CD14-positive monocyte (primary cell): ENCODE results near the gene PRAMEF17. TPM values are rescaled to one million over a fixed set of nuclear protein-coding genes. Genes with fewer than 3 reads are reported as not detected.
"Not testable (repeated sequence)": the region's sequence is repeated elsewhere in the genome, so short reads cannot be mapped to it uniquely, and the experiment has no call there.

Experiments
- DNase-seq, 3 donors: peaks; one replicate each; pipeline ENCODE4 v3.0.0-alpha.2; 2011 to 2022
- H2AFZ ChIP-seq: 2 replicates; pipeline ENCODE4 v1.6.0; 2012; ENCODE audit warnings: mild to moderate bottlenecking, low read depth, low read length, inconsistent platforms; ENCODE audit not compliant: insufficient read depth, poor library complexity, severe bottlenecking
- H3K27ac ChIP-seq, 2 donors: 1 replicate in 1 of 2; 2 replicates in 1 of 2; pipeline ENCODE4 v1.5.1; 2012 to 2013; ENCODE audit warnings: low read length in 2 of 2, control low read depth in 1 of 2, inconsistent platforms in 1 of 2, low read depth in 1 of 2, mild to moderate bottlenecking in 1 of 2
- H3K27me3 ChIP-seq, 2 donors: one replicate each; pipeline versions ENCODE4 v1.6.0 to v1.6.1; 2011 to 2013; ENCODE audit warnings: low read length in 2 of 2; ENCODE audit not compliant: control insufficient read depth in 2 of 2, insufficient read depth in 2 of 2
- H3K36me3 ChIP-seq, 2 donors: replicated peaks in 1 of 2; 1 replicate in 1 of 2; 2 replicates in 1 of 2; pipeline versions ENCODE4 v1.5.1 to v1.6.1; 2012 to 2013; ENCODE audit warnings: low read length in 2 of 2, control low read depth in 1 of 2, inconsistent platforms in 1 of 2, mild to moderate bottlenecking in 1 of 2; ENCODE audit not compliant: insufficient read depth in 2 of 2, control insufficient read depth in 1 of 2
- H3K4me1 ChIP-seq, 2 donors: 1 replicate in 1 of 2; 2 replicates in 1 of 2; pipeline versions ENCODE4 v1.5.1 to v1.6.1; 2012 to 2013; ENCODE audit warnings: low read length in 2 of 2, control low read depth in 1 of 2, inconsistent platforms in 1 of 2, mild to moderate bottlenecking in 1 of 2, moderate library complexity in 1 of 2; ENCODE audit not compliant: insufficient read depth in 2 of 2, control insufficient read depth in 1 of 2
- H3K4me2 ChIP-seq: replicated peaks from 2 replicates; pipeline ENCODE3; 2012; ENCODE audit warnings: low read length, moderate library complexity, mild to moderate bottlenecking; ENCODE audit not compliant: poor library complexity, severe bottlenecking; ENCODE audit errors: extremely low read depth
- H3K4me3 ChIP-seq, 3 experiments: fragments of 200-600 bp in 1 of 3; sonication (generic) in 1 of 3; replicated peaks in 1 of 3; 1 replicate in 2 of 3; 2 replicates in 1 of 3; pipeline ENCODE4 v1.5.1; 2011 to 2013; ENCODE audit warnings: low read length in 3 of 3, mild to moderate bottlenecking in 3 of 3, control low read depth in 2 of 3, low read depth in 2 of 3, inconsistent platforms in 1 of 3, moderate library complexity in 1 of 3
- H3K79me2 ChIP-seq: 2 replicates; pipeline ENCODE4 v1.6.0; 2012; ENCODE audit warnings: mild to moderate bottlenecking, control low read depth, inconsistent platforms, low read length, moderate library complexity; ENCODE audit not compliant: insufficient read depth
- H3K9ac ChIP-seq: 2 replicates; pipeline ENCODE4 v1.6.0; 2017; ENCODE audit warnings: low read length, mild to moderate bottlenecking; ENCODE audit not compliant: insufficient read depth, poor library complexity, severe bottlenecking
- H3K9me3 ChIP-seq, 2 donors: replicated peaks in 1 of 2; 1 replicate in 1 of 2; 2 replicates in 1 of 2; pipeline versions ENCODE4 v1.5.1 to v1.6.1; 2012 to 2013; ENCODE audit warnings: low read length in 2 of 2, control low read depth in 1 of 2; ENCODE audit not compliant: control insufficient read depth in 1 of 2, insufficient read depth in 1 of 2
- H4K20me1 ChIP-seq: 2 replicates; pipeline ENCODE4 v1.6.0; 2012; ENCODE audit warnings: mild to moderate bottlenecking, low read length, control low read depth, moderate library complexity; ENCODE audit not compliant: insufficient read depth
- H3K27ac Mint-ChIP-seq, 7 donors: one replicate each; pipeline ENCODE4 v1.8.0; 2020; ENCODE audit warnings: mild to moderate bottlenecking in 7 of 7, mixed read lengths in 7 of 7, moderate library complexity in 6 of 7, inconsistent platforms in 2 of 7
- H3K27me3 Mint-ChIP-seq, 3 donors: one replicate each; pipeline ENCODE4 v1.8.0; 2021 to 2022; ENCODE audit warnings: low read depth in 3 of 3, mild to moderate bottlenecking in 3 of 3, mixed read lengths in 3 of 3, moderate library complexity in 3 of 3, inconsistent platforms in 1 of 3
- H3K36me3 Mint-ChIP-seq, 2 donors: one replicate each; pipeline ENCODE4 v1.8.0; 2020; ENCODE audit warnings: mixed read lengths in 2 of 2, inconsistent platforms in 1 of 2, mild to moderate bottlenecking in 1 of 2
- H3K4me1 Mint-ChIP-seq: one replicate; pipeline ENCODE4 v1.8.0; 2020; ENCODE audit warnings: mild to moderate bottlenecking, mixed read lengths
- H3K4me3 Mint-ChIP-seq, 2 donors: one replicate each; pipeline ENCODE4 v1.8.0; 2020; ENCODE audit warnings: mild to moderate bottlenecking in 2 of 2, mixed read lengths in 2 of 2, moderate library complexity in 1 of 2
- H3K9me3 Mint-ChIP-seq, 7 donors: one replicate each; pipeline ENCODE4 v1.8.0; 2020 to 2022; ENCODE audit warnings: mixed read lengths in 7 of 7, mild to moderate bottlenecking in 6 of 7, moderate library complexity in 6 of 7, inconsistent platforms in 2 of 7
- WGBS: methylation state at CpG from one replicate; pipeline ENCODE4 v1.1.5; 2013; ENCODE audit warnings: missing lambda C conversion rate; ENCODE audit not compliant: insufficient coverage; 5-methylcytosine and 5-hydroxymethylcytosine counted together
- intact Hi-C, 2 donors: fragments of 100-400 bp; cut with micrococcal nuclease; formaldehyde crosslinking; loops; one replicate each; pipeline versions ENCODE4 v1.15.0 to v1.15.1; 2023
- polyA minus RNA-seq: library from RNA; depleted of rRNA, polyadenylated mRNA; stranded (reverse); fragments of >200 nt; gene quantifications from 2 replicates; pipeline ENCODE4 v1.2.3, GENCODE V29; 2012
- polyA plus RNA-seq, 3 donors: library from polyadenylated mRNA; depleted of rRNA in 1 of 3; unstranded in 2 of 3; stranded (reverse) in 1 of 3; fragments of 300-500 nt in 2 of 3; fragments of >200 nt in 1 of 3; fragmentation: Illumina TruSeq in 2 of 3; gene quantifications; 1 replicate in 2 of 3; 2 replicates in 1 of 3; pipeline ENCODE4 v1.2.3, GENCODE V29; 2012 to 2021
- total RNA-seq, 12 experiments: library from RNA in 1 of 12; stranded (reverse) in 1 of 12; fragments of 120-200 nt in 1 of 12; gene quantifications; one replicate each; pipeline ENCODE4 v1.2.4 and lab custom pipeline; 2013 to 2026; ENCODE audit warnings: mixed read lengths in 6 of 12, inconsistent platforms in 1 of 12

Gene PRAMEF17
- total RNA-seq (2013): not detected
- polyA plus RNA-seq (not detected), polyA minus RNA-seq (not detected in 2 replicates), total RNA-seq (lab: John Stamatoyannopoulos, UW) (0 to 0.30 (median 0) reads per million in 11 experiments)

GRCh38 chr1:13389332-13389731, at the start of gene PRAMEF17:
PRAMEF17 (plus strand) TSS chr1:13389632; CDS start chr1:13389658, 26 bp downstream.
- H3K9me3 Mint-ChIP-seq, H3K27me3 ChIP-seq, H3K4me3 Mint-ChIP-seq, H3K36me3 Mint-ChIP-seq, H3K36me3 ChIP-seq, H3K27ac Mint-ChIP-seq, H2AFZ ChIP-seq, H4K20me1 ChIP-seq, H3K9ac ChIP-seq, H3K9me3 ChIP-seq, H3K27me3 Mint-ChIP-seq, H3K4me1 Mint-ChIP-seq, DNase-seq, H3K4me1 ChIP-seq, H3K4me2 ChIP-seq, H3K27ac ChIP-seq, H3K4me3 ChIP-seq, H3K79me2 ChIP-seq: not testable (repeated sequence)
- intact Hi-C loops: loop anchor here in 1 of 2 donors (10.0 kb wide), 1 partner anchor 155 kb away; no protein-coding TSS in a partner anchor

GRCh38 chr1:13342496-13342895, 46.9 kb upstream of the PRAMEF17 start:
- H3K4me1 Mint-ChIP-seq, H4K20me1 ChIP-seq, H2AFZ ChIP-seq, intact Hi-C loops, DNase-seq, H3K9me3 Mint-ChIP-seq, H3K79me2 ChIP-seq, H3K27me3 Mint-ChIP-seq, H3K9ac ChIP-seq, H3K27me3 ChIP-seq, H3K9me3 ChIP-seq, H3K4me2 ChIP-seq, H3K27ac ChIP-seq, H3K4me3 Mint-ChIP-seq, H3K36me3 ChIP-seq, H3K36me3 Mint-ChIP-seq, H3K4me3 ChIP-seq, H3K4me1 ChIP-seq: not testable (repeated sequence)
- no CpG with 5 or more reads among the region's 8 CpGs for WGBS
- peak overlapping the region in 1 of 7 donors; percentile 61 for H3K27ac Mint-ChIP-seq

DNA sequence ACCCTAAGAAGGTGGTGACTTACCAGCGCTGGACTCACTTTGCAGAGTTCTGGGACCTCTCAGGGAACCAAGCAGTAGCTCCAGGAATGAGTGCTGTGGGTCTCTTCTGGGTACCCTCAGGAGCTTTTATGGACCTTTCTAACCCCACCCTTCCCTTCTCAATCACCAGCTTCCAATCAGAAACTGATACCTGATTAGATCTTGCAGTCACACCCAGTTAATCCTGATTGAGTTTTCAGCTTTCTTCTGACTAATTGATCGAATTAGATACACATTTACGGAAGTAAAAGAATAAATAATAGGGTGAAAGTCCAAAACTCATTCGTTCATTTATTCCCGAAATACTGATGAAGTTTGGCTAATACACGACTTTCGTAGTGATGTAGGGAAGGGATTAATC, 42.4 kb upstream of the PRAMEF17 start, which contains the start of gene PRAMEF14:
Gene PRAMEF14 (minus strand): TSS at position 101 of the 400 bp plus-strand sequence. CDS start 1,820 bp downstream, outside the sequence.
- H3K4me3 ChIP-seq, H3K36me3 ChIP-seq, intact Hi-C loops, H2AFZ ChIP-seq, H3K27me3 Mint-ChIP-seq, H3K9me3 Mint-ChIP-seq, DNase-seq, H3K36me3 Mint-ChIP-seq, H3K9me3 ChIP-seq, H4K20me1 ChIP-seq, H3K4me2 ChIP-seq, H3K4me1 ChIP-seq, H3K4me1 Mint-ChIP-seq, H3K27ac Mint-ChIP-seq, H3K79me2 ChIP-seq, H3K9ac ChIP-seq, H3K27me3 ChIP-seq, H3K4me3 Mint-ChIP-seq, H3K27ac ChIP-seq: not testable (repeated sequence)
- WGBS: no CpG with 5 or more reads among the region's 7 CpGs

GRCh38 chr1:13353476-13353875, 36.0 kb upstream of the PRAMEF17 start:
- DNase-seq, H2AFZ ChIP-seq, intact Hi-C loops, H3K9me3 ChIP-seq, H4K20me1 ChIP-seq, H3K27me3 ChIP-seq, H3K4me1 ChIP-seq, H3K36me3 Mint-ChIP-seq, H3K4me3 ChIP-seq, H3K27ac ChIP-seq, H3K36me3 ChIP-seq, H3K4me3 Mint-ChIP-seq, H3K27ac Mint-ChIP-seq, H3K27me3 Mint-ChIP-seq, H3K4me2 ChIP-seq, H3K79me2 ChIP-seq, H3K9ac ChIP-seq, H3K4me1 Mint-ChIP-seq: not testable (repeated sequence)
- H3K9me3 Mint-ChIP-seq: peaks cover 0 to 12% (median 7%) of the 10 kb centered on the region in 7 donors
- no CpG with 5 or more reads among the region's 8 CpGs for WGBS
